Glutamatergic neuron (in vitro differentiated cells): ENCODE measurements around the gene CLDN5. TPM values are rescaled to one million over a fixed set of nuclear protein-coding genes. Genes with fewer than 3 reads are reported as not detected.

ENCODE experiments used
- DNase-seq: peaks from one replicate; pipeline ENCODE4 v3.0.0; 2022
- H3K27ac Mint-ChIP-seq: one replicate; pipeline ENCODE4 v1.8.0; 2020; ENCODE audit warnings: mild to moderate bottlenecking, mixed read lengths, inconsistent platforms; ENCODE audit not compliant: unreplicated experiment
- H3K27me3 Mint-ChIP-seq: one replicate; pipeline ENCODE4 v1.8.0; 2020; ENCODE audit warnings: mild to moderate bottlenecking, moderate library complexity, mixed read lengths, inconsistent platforms; ENCODE audit not compliant: unreplicated experiment
- H3K36me3 Mint-ChIP-seq: one replicate; pipeline ENCODE4 v1.8.0; 2020; ENCODE audit warnings: mild to moderate bottlenecking, mixed read lengths, inconsistent platforms; ENCODE audit not compliant: unreplicated experiment
- H3K4me1 Mint-ChIP-seq: one replicate; pipeline ENCODE4 v1.8.0; 2020; ENCODE audit warnings: mild to moderate bottlenecking, low read depth, mixed read lengths, inconsistent platforms; ENCODE audit not compliant: unreplicated experiment
- H3K4me3 Mint-ChIP-seq: one replicate; pipeline ENCODE4 v1.8.0; 2020; ENCODE audit warnings: mild to moderate bottlenecking, mixed read lengths, inconsistent platforms; ENCODE audit not compliant: unreplicated experiment
- H3K9me3 Mint-ChIP-seq: one replicate; pipeline ENCODE4 v1.8.0; 2020; ENCODE audit warnings: mild to moderate bottlenecking, moderate library complexity, mixed read lengths, inconsistent platforms; ENCODE audit not compliant: unreplicated experiment
- total RNA-seq: library from RNA; stranded (reverse); fragmentation: NEBNext Ultra II Directional; extraction: Animal tissue kit (Norgen Biotek cat#: 25700); gene quantifications from one replicate; pipeline ENCODE4 v1.2.1, GENCODE V29; 2021; ENCODE audit not compliant: unreplicated experiment
- TF ChIP-seq, protein P1 (sequence below): fragments of 200-600 bp; sonication (generic); IDR thresholded peaks from one replicate; pipeline ENCODE4 v1.5.0; 2021; ENCODE audit not compliant: partially characterized antibody, unreplicated experiment

The CLDN5 gene
- total RNA-seq, 1 donor from 2014 or later, result 7.4 TPM

- no peak for DNase-seq
- H3K36me3 Mint-ChIP-seq, result no peaks in the 10 kb centered on the region
- TF ChIP-seq, protein P1, sequence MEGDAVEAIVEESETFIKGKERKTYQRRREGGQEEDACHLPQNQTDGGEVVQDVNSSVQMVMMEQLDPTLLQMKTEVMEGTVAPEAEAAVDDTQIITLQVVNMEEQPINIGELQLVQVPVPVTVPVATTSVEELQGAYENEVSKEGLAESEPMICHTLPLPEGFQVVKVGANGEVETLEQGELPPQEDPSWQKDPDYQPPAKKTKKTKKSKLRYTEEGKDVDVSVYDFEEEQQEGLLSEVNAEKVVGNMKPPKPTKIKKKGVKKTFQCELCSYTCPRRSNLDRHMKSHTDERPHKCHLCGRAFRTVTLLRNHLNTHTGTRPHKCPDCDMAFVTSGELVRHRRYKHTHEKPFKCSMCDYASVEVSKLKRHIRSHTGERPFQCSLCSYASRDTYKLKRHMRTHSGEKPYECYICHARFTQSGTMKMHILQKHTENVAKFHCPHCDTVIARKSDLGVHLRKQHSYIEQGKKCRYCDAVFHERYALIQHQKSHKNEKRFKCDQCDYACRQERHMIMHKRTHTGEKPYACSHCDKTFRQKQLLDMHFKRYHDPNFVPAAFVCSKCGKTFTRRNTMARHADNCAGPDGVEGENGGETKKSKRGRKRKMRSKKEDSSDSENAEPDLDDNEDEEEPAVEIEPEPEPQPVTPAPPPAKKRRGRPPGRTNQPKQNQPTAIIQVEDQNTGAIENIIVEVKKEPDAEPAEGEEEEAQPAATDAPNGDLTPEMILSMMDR, result no peak
- no peaks in the 10 kb centered on the region for H3K9me3 Mint-ChIP-seq
- no peaks in the 10 kb centered on the region for H3K4me1 Mint-ChIP-seq
- no peak overlapping the region for H3K4me3 Mint-ChIP-seq
- no peak overlapping the region for H3K27ac Mint-ChIP-seq
- H3K27me3 Mint-ChIP-seq, result no peaks in the 10 kb centered on the region
Observed at GRCh38 chr22:19547620-19548019, 23.4 kb upstream of the CLDN5 start.

DNA sequence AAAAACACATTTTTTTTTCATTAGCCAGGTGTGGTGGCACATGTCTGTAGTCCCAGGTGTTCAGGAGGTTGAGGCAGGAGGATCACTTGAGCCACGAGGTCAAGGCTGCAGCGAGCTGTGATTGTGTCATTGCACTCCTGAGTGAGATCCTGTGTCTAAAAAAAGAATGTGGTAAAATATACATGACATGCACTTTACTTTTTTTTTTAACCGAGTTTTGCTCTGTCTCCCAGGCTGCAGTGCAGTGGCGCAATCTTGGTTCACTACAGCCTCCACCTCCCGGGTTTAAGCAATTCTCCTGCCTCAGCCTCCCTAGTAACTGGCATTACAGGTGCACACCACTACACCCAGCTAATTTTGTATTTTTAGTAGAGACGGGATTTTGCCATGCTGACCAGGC is 22.5 kb upstream of the CLDN5 start:
- no peak for DNase-seq
- Mint-ChIP-seq H3K4me1 (no peaks in the 10 kb centered on the region), H3K27me3 (no peaks in the 10 kb centered on the region), H3K4me3 (no peak overlapping the region), H3K36me3 (no peaks in the 10 kb centered on the region), H3K27ac (no peak overlapping the region), H3K9me3 (no peaks in the 10 kb centered on the region)
- TF ChIP-seq, protein P1, result no peak

DNA sequence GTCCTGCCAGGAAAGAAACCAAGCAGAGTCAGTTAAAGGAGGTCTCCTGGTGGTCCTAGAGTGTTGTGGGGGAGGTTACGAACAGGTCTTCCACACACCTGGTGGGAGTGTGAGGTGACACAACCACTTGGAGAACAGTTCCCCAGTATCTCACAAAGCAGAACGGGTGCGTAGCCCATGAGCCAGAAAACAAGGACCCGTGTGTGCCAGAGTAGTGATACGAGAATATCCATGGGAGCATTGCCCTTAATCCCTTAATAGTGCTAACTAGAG is 21.7 kb upstream of the CLDN5 start:
- H3K27me3 Mint-ChIP-seq, result no peaks in the 10 kb centered on the region
- no peak overlapping the region for H3K4me3 Mint-ChIP-seq
- no peaks in the 10 kb centered on the region for H3K4me1 Mint-ChIP-seq
- H3K9me3 Mint-ChIP-seq, result no peaks in the 10 kb centered on the region
- TF ChIP-seq, protein P1, result no peak
- no peak for DNase-seq
- no peaks in the 10 kb centered on the region for H3K36me3 Mint-ChIP-seq
- H3K27ac Mint-ChIP-seq, result no peak overlapping the region

DNA sequence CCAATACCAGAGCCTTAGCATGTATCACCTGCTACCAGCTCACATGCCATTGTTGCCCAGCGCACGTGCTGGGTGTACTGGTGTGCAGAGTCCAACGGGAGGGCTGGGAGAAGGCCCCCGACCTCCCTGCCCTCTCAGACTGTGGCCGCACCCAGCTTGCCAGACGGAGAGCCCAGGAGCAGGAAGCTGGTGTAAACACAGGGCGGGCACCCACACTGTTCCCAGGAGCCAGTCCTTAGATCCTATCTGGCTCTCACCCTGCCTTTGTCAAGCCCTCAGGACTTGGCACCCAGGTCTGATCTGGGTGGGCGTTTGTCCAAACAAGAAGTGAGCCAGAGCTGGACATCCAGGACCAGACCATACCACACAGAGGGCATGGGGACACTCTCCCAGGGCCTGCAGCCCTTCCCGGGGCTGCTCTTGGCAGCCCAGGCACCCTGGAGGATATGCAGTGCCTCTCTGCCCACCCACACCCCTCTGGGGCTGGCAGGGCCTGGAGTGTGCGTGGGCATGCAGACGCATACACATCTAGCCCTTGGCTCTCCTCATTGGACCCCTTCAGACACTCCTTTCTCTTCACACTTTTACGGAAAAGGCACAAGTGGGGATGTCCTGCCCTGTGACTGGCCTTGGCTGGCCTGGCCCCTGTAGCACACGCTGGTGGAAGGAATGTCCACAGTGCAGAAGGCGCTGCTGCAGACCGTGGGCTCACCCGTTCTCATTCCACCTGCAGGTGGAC is 19.9 kb upstream of the CLDN5 start:
- Mint-ChIP-seq H3K36me3 (no peaks in the 10 kb centered on the region), H3K4me1 (no peaks in the 10 kb centered on the region), H3K9me3 (no peaks in the 10 kb centered on the region), H3K27me3 (no peaks in the 10 kb centered on the region), H3K27ac (no peak overlapping the region), H3K4me3 (no peak overlapping the region)
- DNase-seq, result no peak
- TF ChIP-seq, protein P1, result no peak

- no peaks in the 10 kb centered on the region for H3K36me3 Mint-ChIP-seq
Observed at GRCh38 chr22:19540394-19540793, 16.2 kb upstream of the CLDN5 start.

More at GRCh38 chr22:19540394-19540793, 16.2 kb upstream of the CLDN5 start:
- Mint-ChIP-seq H3K4me1 (no peaks in the 10 kb centered on the region), H3K4me3 (no peak overlapping the region), H3K9me3 (peaks cover 1% of the 10 kb centered on the region), H3K27ac (no peak overlapping the region), H3K27me3 (no peaks in the 10 kb centered on the region)
- DNase-seq, result no peak
- TF ChIP-seq, protein P1, result no peak
